Right lobe of liver (tissue), 6 donors: ENCODE results near the gene GSG1. TPM values are rescaled to one million over a fixed set of nuclear protein-coding genes. Genes with fewer than 3 reads are reported as not detected.

Source experiments
- ATAC-seq, 4 donors: fragments of 200-7000 bp; cut with Tn5 transposase; one replicate each; pipeline ENCODE4 v1.9.1; 2020; ENCODE audit warnings: mild to moderate bottlenecking in 4 of 4, moderate library complexity in 4 of 4
- DNase-seq, 3 donors: peaks; one replicate each; pipeline ENCODE4 v3.0.0-alpha.2; 2020
- H3K27ac ChIP-seq, 3 donors: fragments of 200-600 bp; one replicate each; pipeline ENCODE4 v1.8.0; 2022
- H3K27me3 ChIP-seq, 2 donors: fragments of 200-600 bp; one replicate each; pipeline ENCODE4 v1.8.0; 2022
- H3K36me3 ChIP-seq, 4 donors: fragments of 200-600 bp; sonication (generic) in 1 of 4; one replicate each; pipeline versions ENCODE4 v1.5.1 to v1.8.0; 2017 to 2022; ENCODE audit warnings: control low read depth in 1 of 4
- H3K4me1 ChIP-seq, 4 donors: fragments of 200-600 bp; sonication (generic) in 1 of 4; one replicate each; pipeline versions ENCODE4 v1.5.1 to v1.8.0; 2017 to 2022; ENCODE audit warnings: control low read depth in 1 of 4
- H3K4me3 ChIP-seq, 3 donors: fragments of 200-600 bp; one replicate each; pipeline ENCODE4 v1.8.0; 2022
- H3K9me3 ChIP-seq, 4 donors: fragments of 200-600 bp; sonication (generic) in 1 of 4; one replicate each; pipeline versions ENCODE4 v1.5.1 to v1.8.0; 2017 to 2022; ENCODE audit warnings: control low read depth in 1 of 4
- CTCF ChIP-seq, 4 donors: fragments of 200-600 bp in 3 of 4; fragments of 450-650 bp in 1 of 4; IDR thresholded peaks; one replicate each; pipeline versions ENCODE4 v1.5.1 to v1.8.0; 2016 to 2022; ENCODE audit warnings: antibody characterized with exemption in 4 of 4, mild to moderate bottlenecking in 2 of 4
- POLR2A ChIP-seq: fragments of 450-650 bp; IDR thresholded peaks from one replicate; pipeline ENCODE4 v1.6.1; 2017; ENCODE audit warnings: antibody characterized with exemption, mild to moderate bottlenecking
- WGBS: methylation state at CpG from one replicate; pipeline ENCODE4 v1.1.6; 2018; ENCODE audit warnings: low coverage, low lambda C conversion rate; ENCODE audit not compliant: insufficient coverage; ENCODE audit errors: missing lambda C conversion rate; 5-methylcytosine and 5-hydroxymethylcytosine counted together
- intact Hi-C, 2 donors: fragments of 100-400 bp; cut with DNase I; formaldehyde crosslinking; loops; one replicate each; pipeline versions ENCODE4 v1.11.2 to v1.14.1; 2022
- long read RNA-seq: library from polyadenylated mRNA; unstranded; transcript quantifications from one replicate; pipeline ENCODE4 v2.0.0, GENCODE V29; 2019
- total RNA-seq, 6 experiments: library from RNA; depleted of rRNA in 2 of 6; stranded (reverse); fragments of >200 nt in 2 of 6; fragmentation: NEBNext Ultra II Directional in 3 of 6; extraction: Animal tissue kit (Norgen Biotek cat#: 25700) in 3 of 6; gene quantifications; one replicate each; pipeline versions ENCODE4 v1.1.0 to v1.2.4, GENCODE V29; 2016 to 2023
- donor health status: DM: no; HTN: yes; CAD: no.
- donor health status: DM: no; HTN: no; CAD: no.
- donor health status: DM: no; HTN: no; CAD: no.
- donor health status: DM: no; HTN: yes; CAD: no.
- donor health status: DM: no; HTN: yes; CAD: no.

GSG1 gene
- total RNA-seq: not detected
- long read RNA-seq: 0 reads

GRCh38 chr12:13103391-13104033, at the start of gene GSG1:
TSS of gene GSG1 (minus strand) at chr12:13103667. CDS start at chr12:13103512, 155 bp downstream.
- Histone ChIP-seq H3K9me3 (no peaks in the 10 kb centered on the region), H3K4me3 (no peak within 1 kb of the TSS), H3K27me3 (no peaks in the 10 kb centered on the region), H3K36me3 (no peaks in the 10 kb centered on the region), H3K4me1 (peaks cover 0 to 10% (median 0%) of the 10 kb centered on the region in 4 donors), H3K27ac (no peak within 1 kb of the TSS)
- no peak for TF ChIP-seq POLR2A
- no peak for TF ChIP-seq CTCF (IDR thresholded peaks at IDR 0.05)
- WGBS: 74% methylated on average over 6 of the region's 8 CpGs
- ATAC-seq (no peak), DNase-seq (no peak)
- intact Hi-C loops: loop anchor here in 1 of 2 donors (10.0 kb wide), 1 partner anchor 101 kb away; no protein-coding TSS in a partner anchor

GRCh38 chr12:13153180-13153579, 49.7 kb upstream of the GSG1 start:
- no peaks in the 10 kb centered on the region for H3K36me3 ChIP-seq
- no peak for TF ChIP-seq POLR2A
- no peak for TF ChIP-seq CTCF (IDR thresholded peaks at IDR 0.05)
- H3K4me1 ChIP-seq: no peaks in the 10 kb centered on the region
- intact Hi-C loops: no loop called here
- ATAC-seq: no peak
- WGBS: 69% methylated on average over 2 of the region's 7 CpGs
- DNase-seq: no peak
- H3K27me3 ChIP-seq: no peaks in the 10 kb centered on the region
- no peak overlapping the region for H3K27ac ChIP-seq
- H3K4me3 ChIP-seq: no peak overlapping the region
- H3K9me3 ChIP-seq: no peaks in the 10 kb centered on the region

GRCh38 chr12:13152756-13153155, 49.3 kb upstream of the GSG1 start:
- no peaks in the 10 kb centered on the region for H3K9me3 ChIP-seq
- H3K36me3 ChIP-seq: no peaks in the 10 kb centered on the region
- H3K27me3 ChIP-seq: no peaks in the 10 kb centered on the region
- no peak for ATAC-seq
- H3K27ac ChIP-seq: no peak overlapping the region
- DNase-seq: no peak
- H3K4me3 ChIP-seq: no peak overlapping the region
- intact Hi-C loops: no loop called here
- 81% methylated on average over 6 of the region's 6 CpGs for WGBS
- TF ChIP-seq CTCF (IDR thresholded peaks at IDR 0.05) (no peak), POLR2A (no peak)
- no peaks in the 10 kb centered on the region for H3K4me1 ChIP-seq

GRCh38 chr12:13152281-13152680, 48.8 kb upstream of the GSG1 start:
- DNase-seq: no peak
- Histone ChIP-seq H3K4me3 (no peak overlapping the region), H3K9me3 (no peaks in the 10 kb centered on the region), H3K36me3 (no peaks in the 10 kb centered on the region), H3K27ac (no peak overlapping the region), H3K27me3 (no peaks in the 10 kb centered on the region), H3K4me1 (no peaks in the 10 kb centered on the region)
- no peak for ATAC-seq
- TF ChIP-seq POLR2A (no peak), CTCF (IDR thresholded peaks at IDR 0.05) (no peak)
- intact Hi-C loops: no loop called here
- whole genome bisulfite sequencing: 100% methylated on average over 1 of the region's 1 CpG
